PC-3 (cell line): ENCODE data around the gene HOXD11.

Source experiments
- CTCF ChIP-seq: fragments of 300-600 bp; sonication (generic); conservative IDR thresholded peaks from 2 replicates; pipeline ENCODE4 v1.5.1; 2017; ENCODE audit warnings: antibody characterized with exemption, low read depth, mild to moderate bottlenecking, low read length
- EZH2 ChIP-seq: fragments of 300-600 bp; sonication (generic); IDR thresholded peaks from one replicate; pipeline ENCODE4 v1.6.1; 2017; ENCODE audit warnings: antibody characterized with exemption, mild to moderate bottlenecking, low read length; ENCODE audit not compliant: unreplicated experiment
- EZH2phosphoT487 ChIP-seq: fragments of 300-600 bp; sonication (generic); IDR thresholded peaks from 2 replicates; pipeline ENCODE4 v1.6.1; 2018; ENCODE audit warnings: mild to moderate bottlenecking, antibody characterized with exemption, low read length, borderline replicate concordance

- no peak for TF ChIP-seq CTCF
- no peak for TF ChIP-seq EZH2
- no peak for TF ChIP-seq EZH2phosphoT487
Observed at GRCh38 chr2:176101842-176102241, 5.2 kb upstream of the HOXD11 start.
